HCT116 (cell line): ENCODE data around the gene SYCE3.

Source experiments
- EZH2 ChIP-seq: fragments of 200-600 bp; sonication (generic); IDR thresholded peaks from 2 replicates; pipeline ENCODE4 v1.6.1; 2017; ENCODE audit warnings: antibody characterized with exemption, mixed run types
- POLR2A ChIP-seq: IDR thresholded peaks from 2 replicates; pipeline ENCODE4 v1.7.0; 2011; ENCODE audit warnings: borderline replicate concordance; ENCODE audit not compliant: insufficient read depth, insufficient read length; ENCODE audit errors: extremely low read depth
- POLR2AphosphoS5 ChIP-seq: IDR thresholded peaks from 2 replicates; pipeline ENCODE4 v1.6.1; 2011; ENCODE audit warnings: mild to moderate bottlenecking, low read depth, low read length, moderate library complexity
- TF ChIP-seq, protein P1 (sequence below), 3 experiments: fragments of 200-600 bp in 1 of 3; sonication (generic) in 1 of 3; IDR thresholded peaks in 2 of 3; conservative IDR thresholded peaks in 1 of 3; 2 replicates each; pipeline ENCODE4 v1.5.1; 2012 to 2017; ENCODE audit warnings: low read depth in 2 of 3, low read length in 2 of 3, antibody characterized with exemption in 1 of 3, borderline replicate concordance in 1 of 3, control low read depth in 1 of 3, mild to moderate bottlenecking in 1 of 3, mixed read lengths in 1 of 3, mixed run types in 1 of 3, moderate library complexity in 1 of 3; ENCODE audit not compliant: insufficient read depth in 1 of 3

- no peak for TF ChIP-seq POLR2AphosphoS5
- TF ChIP-seq, protein P1, sequence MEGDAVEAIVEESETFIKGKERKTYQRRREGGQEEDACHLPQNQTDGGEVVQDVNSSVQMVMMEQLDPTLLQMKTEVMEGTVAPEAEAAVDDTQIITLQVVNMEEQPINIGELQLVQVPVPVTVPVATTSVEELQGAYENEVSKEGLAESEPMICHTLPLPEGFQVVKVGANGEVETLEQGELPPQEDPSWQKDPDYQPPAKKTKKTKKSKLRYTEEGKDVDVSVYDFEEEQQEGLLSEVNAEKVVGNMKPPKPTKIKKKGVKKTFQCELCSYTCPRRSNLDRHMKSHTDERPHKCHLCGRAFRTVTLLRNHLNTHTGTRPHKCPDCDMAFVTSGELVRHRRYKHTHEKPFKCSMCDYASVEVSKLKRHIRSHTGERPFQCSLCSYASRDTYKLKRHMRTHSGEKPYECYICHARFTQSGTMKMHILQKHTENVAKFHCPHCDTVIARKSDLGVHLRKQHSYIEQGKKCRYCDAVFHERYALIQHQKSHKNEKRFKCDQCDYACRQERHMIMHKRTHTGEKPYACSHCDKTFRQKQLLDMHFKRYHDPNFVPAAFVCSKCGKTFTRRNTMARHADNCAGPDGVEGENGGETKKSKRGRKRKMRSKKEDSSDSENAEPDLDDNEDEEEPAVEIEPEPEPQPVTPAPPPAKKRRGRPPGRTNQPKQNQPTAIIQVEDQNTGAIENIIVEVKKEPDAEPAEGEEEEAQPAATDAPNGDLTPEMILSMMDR (IDR thresholded peaks at IDR 0.05 in 2 of 3, conservative IDR thresholded peaks at IDR 0.05 in 1 of 3; ENCODE audit: borderline replicate concordance in 1 of 3, insufficient read depth in 1 of 3, low read depth in 2 of 3, low read length in 2 of 3), result no peak
- TF ChIP-seq POLR2A, result no peak
- no peak for TF ChIP-seq EZH2
Measured at GRCh38 chr22:50523458-50523805, 39.3 kb downstream of the SYCE3 start.
